Measurements from ENCODE around the gene FFAR1. TPM values are rescaled to one million over a fixed set of nuclear protein-coding genes. Genes with fewer than 3 reads are reported as not detected.

Gene FFAR1
- polyA plus RNA-seq, 1 of the 3 experiments (the other 2 are of a cell fraction) = not detected

- peaks cover 86% of the 10 kb centered on the region for H3K27me3 ChIP-seq (ENCODE audit: insufficient read depth)
- no peak overlapping the region for H3K9ac ChIP-seq
- no peak overlapping the region for H3K27ac ChIP-seq (ENCODE audit: low read depth in 2 of 2, low read length in 1 of 2)
- DNase-seq = no peak
- no peaks in the 10 kb centered on the region for H3K79me2 ChIP-seq (ENCODE audit: insufficient read depth)
- H3K36me3 ChIP-seq (replicated peaks in 1 of 2; ENCODE audit: control insufficient read depth in 1 of 2, insufficient read depth in 2 of 2, low read length in 1 of 2) = no peaks in the 10 kb centered on the region
- no peak overlapping the region for H3K4me3 ChIP-seq (ENCODE audit: low read depth in 2 of 2, low read length in 1 of 2)
- no peaks in the 10 kb centered on the region for H4K20me1 ChIP-seq (ENCODE audit: insufficient read depth)
- no peak overlapping the region for H2AFZ ChIP-seq (ENCODE audit: low read depth)
- H3K9me3 ChIP-seq = no peaks in the 10 kb centered on the region
- no peaks in the 10 kb centered on the region for H3K4me1 ChIP-seq (ENCODE audit: control insufficient read depth in 1 of 2, insufficient read depth in 2 of 2, low read depth in 1 of 2, low read length in 1 of 2)
- H3K4me2 ChIP-seq = no peak overlapping the region
- TF ChIP-seq NRF1 (IDR thresholded peaks at IDR 0.05; ENCODE audit: low read depth, low read length) = no peak
- TF ChIP-seq GATA2 (CRISPR knock-in tag; IDR thresholded peaks at IDR 0.05) = no peak
- no peak for TF ChIP-seq USF1 (IDR thresholded peaks at IDR 0.05; ENCODE audit: borderline replicate concordance, low read depth)
- TF ChIP-seq RAD21 (IDR thresholded peaks at IDR 0.05; ENCODE audit: low read length) = no peak
- TF ChIP-seq PBX3 (IDR thresholded peaks at IDR 0.05) = no peak
- TF ChIP-seq REST (IDR thresholded peaks at IDR 0.05; ENCODE audit: low read depth, low read length) = no peak
- TF ChIP-seq IRF3 (IDR thresholded peaks at IDR 0.05; ENCODE audit: low read depth, low read length) = no peak
- no peak for TF ChIP-seq FOXM1 (IDR thresholded peaks at IDR 0.05; ENCODE audit: low read depth)
- TF ChIP-seq EZH2phosphoT487 (IDR thresholded peaks at IDR 0.05; ENCODE audit: borderline replicate concordance, low read depth) = no peak
- no peak for TF ChIP-seq TEAD4 (IDR thresholded peaks at IDR 0.05; ENCODE audit: borderline replicate concordance, insufficient read depth)
- TF ChIP-seq RCOR1 (IDR thresholded peaks at IDR 0.05; ENCODE audit: low read length) = no peak
- no peak for TF ChIP-seq TAF1 (IDR thresholded peaks at IDR 0.05; ENCODE audit: borderline replicate concordance, low read depth, low read length)
- POLR2A ChIA-PET = no interaction called here
- WGBS (ENCODE audit: low lambda C conversion rate) = 27% methylated on average over 10 of the region's 10 CpGs
- no peaks in the 10 kb centered on the region for H3F3A ChIP-seq (replicated peaks; ENCODE audit: insufficient read depth)
- no peaks in the 10 kb centered on the region for H3K9me2 ChIP-seq
- CTCF ChIA-PET = interaction anchor here (1.7 to 3.3 kb wide), 3 partner anchors 10 to 161 kb away, joined by 3 to 20 read pairs (median 4); no protein-coding TSS in a partner anchor
Observed at GRCh38 chr19:35334144-35334753, 13.5 kb upstream of the FFAR1 start.

All from SK-N-SH (cell line).